ENCODE data around the gene ZNF416.

ZNF416 gene

DNA sequence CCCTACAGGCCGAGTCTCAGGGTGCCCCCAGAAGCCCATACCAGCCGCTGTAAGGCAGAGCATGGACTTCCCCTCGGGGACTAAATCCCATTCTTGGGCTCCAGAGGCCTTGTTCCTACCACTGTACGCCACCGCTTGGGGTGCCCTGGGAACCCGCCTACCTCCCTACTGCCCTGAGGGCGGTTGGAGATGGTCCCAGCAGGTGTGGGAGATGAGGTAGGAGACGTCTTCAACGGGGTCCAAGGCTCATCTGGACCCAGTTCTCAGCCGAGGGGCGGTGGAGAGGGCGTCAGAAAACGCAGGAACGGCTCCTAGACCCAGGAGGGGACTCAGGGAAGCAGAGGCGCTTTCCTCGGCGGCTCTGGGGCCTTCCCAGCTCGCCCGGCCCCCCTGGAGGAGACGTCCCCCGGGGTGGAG is 4.4 kb upstream of the ZNF416 start:
- Mint-ChIP-seq H3K36me3 (ENCODE audit: insufficient read depth) (peaks cover 5% of the 10 kb centered on the region), H3K27me3 (no peaks in the 10 kb centered on the region), H3K27ac (ENCODE audit: low read depth) (no peak overlapping the region), H3K9me3 (peaks cover 27% of the 10 kb centered on the region), H3K4me3 (no peak overlapping the region), H3K4me1 (peaks cover 14% of the 10 kb centered on the region)
- no peak for ATAC-seq (replicated peaks; ENCODE audit: extremely low read depth, poor library complexity, severe bottlenecking)
- no peak for DNase-seq (ENCODE audit: low spot score in 2 of 2)

DNA sequence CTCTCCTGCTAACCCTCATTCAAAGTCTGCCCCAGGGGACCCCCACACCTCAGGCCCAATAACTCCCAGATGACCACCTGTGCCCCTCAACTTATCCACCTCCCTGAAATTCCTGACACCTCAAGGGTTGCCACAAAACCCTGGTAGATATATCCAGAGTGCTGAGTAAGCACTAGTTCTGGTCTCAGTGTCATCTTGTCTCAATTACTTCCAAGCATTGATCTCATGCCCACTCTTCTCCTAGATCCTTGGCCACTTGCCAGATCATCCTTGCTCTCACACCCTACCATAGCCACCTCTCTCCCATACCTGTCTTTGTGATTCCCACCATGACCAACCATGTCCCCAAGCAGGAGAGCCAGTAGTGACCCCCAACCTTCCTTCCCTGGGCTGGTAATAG is 2.0 kb downstream of the ZNF416 start:
- Mint-ChIP-seq H3K4me3 (peak overlapping the region; percentile 80), H3K36me3 (ENCODE audit: insufficient read depth) (peaks cover 27% of the 10 kb centered on the region), H3K9me3 (peaks cover 33% of the 10 kb centered on the region), H3K27me3 (no peaks in the 10 kb centered on the region), H3K4me1 (peaks cover 25% of the 10 kb centered on the region), H3K27ac (ENCODE audit: low read depth) (no peak overlapping the region)
- no peak for DNase-seq (ENCODE audit: low spot score in 2 of 2)
- no peak for ATAC-seq (replicated peaks; ENCODE audit: extremely low read depth, poor library complexity, severe bottlenecking)

DNA sequence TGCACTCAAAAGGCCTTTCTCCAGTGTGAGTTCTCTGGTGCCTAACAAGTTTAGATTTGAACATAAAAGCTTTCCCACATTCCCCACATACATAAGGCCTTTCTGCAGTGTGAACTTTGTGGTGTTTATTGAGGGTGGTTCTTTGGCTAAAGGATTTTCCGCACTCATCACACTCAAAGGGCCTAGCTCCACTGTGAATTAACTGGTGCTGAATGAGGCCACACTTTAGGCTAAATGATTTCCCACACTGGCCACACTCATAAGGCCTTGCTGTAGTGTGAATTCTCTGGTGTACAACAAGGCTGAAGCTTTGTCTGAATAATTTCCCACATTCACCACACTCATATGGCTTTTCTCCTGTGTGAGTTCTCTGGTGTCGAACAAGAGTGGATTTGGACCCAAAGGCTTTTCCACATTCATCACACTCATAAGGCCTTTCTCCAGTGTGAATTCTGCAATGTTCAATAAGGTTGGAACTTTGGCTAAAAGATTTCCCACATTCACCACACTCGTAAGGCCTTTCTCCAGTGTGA is 6.2 kb downstream of the ZNF416 start:
- H3K36me3 Mint-ChIP-seq (ENCODE audit: insufficient read depth), result peaks cover 27% of the 10 kb centered on the region
- H3K27ac Mint-ChIP-seq (ENCODE audit: low read depth), result no peak overlapping the region
- DNase-seq (ENCODE audit: low spot score in 2 of 2) (no peak), ATAC-seq (replicated peaks; ENCODE audit: extremely low read depth, poor library complexity, severe bottlenecking) (no peak)
- H3K27me3 Mint-ChIP-seq, result no peaks in the 10 kb centered on the region
- H3K9me3 Mint-ChIP-seq, result peaks cover 44% of the 10 kb centered on the region
- H3K4me1 Mint-ChIP-seq, result peaks cover 14% of the 10 kb centered on the region
- H3K4me3 Mint-ChIP-seq, result no peak overlapping the region

DNA sequence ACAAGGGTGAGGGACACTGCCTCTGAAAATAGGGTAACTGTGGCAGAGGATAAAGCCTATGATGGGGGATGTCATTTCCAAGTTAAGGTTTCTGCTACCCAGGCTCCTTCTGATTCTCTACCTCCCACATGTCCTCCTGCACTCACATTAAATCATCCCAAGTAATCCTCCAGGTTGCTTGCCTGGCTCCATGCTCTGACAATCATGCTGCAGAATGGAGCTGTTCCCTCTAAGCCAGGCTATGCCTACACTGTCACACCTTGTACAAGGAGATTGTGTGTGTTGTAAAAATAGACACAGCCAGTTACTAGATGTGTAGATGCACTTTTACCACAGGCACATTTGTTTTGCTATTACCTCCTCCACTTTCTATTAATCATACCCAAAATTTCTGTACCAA is 8.0 kb downstream of the ZNF416 start:
- no peak overlapping the region for H3K4me3 Mint-ChIP-seq
- no peak for DNase-seq (ENCODE audit: low spot score in 2 of 2)
- peaks cover 42% of the 10 kb centered on the region for H3K9me3 Mint-ChIP-seq
- H3K36me3 Mint-ChIP-seq (ENCODE audit: insufficient read depth), result peaks cover 22% of the 10 kb centered on the region
- no peaks in the 10 kb centered on the region for H3K27me3 Mint-ChIP-seq
- ATAC-seq (replicated peaks; ENCODE audit: extremely low read depth, poor library complexity, severe bottlenecking), result no peak
- no peak overlapping the region for H3K27ac Mint-ChIP-seq (ENCODE audit: low read depth)
- no peaks in the 10 kb centered on the region for H3K4me1 Mint-ChIP-seq

DNA sequence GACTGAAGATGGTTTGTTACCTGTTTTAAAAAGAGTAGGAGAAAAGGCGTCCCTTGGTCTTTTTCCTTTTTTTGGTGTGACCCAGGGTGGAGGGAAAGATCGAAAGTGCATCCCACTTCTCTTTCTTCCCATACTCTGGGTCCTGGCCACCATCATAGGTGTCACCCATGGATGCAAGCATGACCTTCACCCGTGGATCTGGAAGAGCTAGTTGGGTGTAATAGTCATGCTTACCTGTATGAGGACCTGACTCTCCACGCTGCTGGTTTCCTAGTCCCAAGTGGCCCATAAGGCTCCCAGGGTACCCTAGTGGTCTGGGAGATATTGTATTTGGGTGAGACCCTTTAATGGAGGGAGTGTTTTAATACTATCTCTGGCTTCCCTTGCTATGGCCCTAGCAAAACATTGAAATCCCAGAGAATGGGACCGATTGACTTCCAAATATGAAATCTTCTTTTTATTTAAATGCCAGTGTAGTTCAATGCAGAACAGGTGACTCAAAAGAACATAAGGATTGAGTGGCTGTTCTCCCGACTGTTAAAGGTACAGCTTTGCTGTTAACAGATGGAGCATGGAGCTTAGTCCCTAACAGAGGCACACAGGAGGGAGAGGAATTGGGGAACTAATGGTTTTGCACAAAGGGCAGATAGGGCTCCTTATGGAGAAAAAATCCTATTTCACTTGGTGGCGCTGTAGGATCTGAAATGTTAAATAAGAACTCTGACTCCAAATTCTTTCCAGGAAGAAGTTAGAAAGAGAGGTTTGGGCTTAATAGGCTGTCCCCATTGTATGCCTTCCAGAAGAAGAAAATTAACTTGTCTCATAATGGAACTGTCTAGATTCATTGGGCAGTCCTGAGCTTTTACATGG is 12.1 kb downstream of the ZNF416 start:
- H3K4me1 Mint-ChIP-seq, result no peaks in the 10 kb centered on the region
- H3K36me3 Mint-ChIP-seq (ENCODE audit: insufficient read depth), result no peaks in the 10 kb centered on the region
- no peak overlapping the region for H3K4me3 Mint-ChIP-seq
- peaks cover 9% of the 10 kb centered on the region for H3K27me3 Mint-ChIP-seq
- no peak overlapping the region for H3K27ac Mint-ChIP-seq (ENCODE audit: low read depth)
- H3K9me3 Mint-ChIP-seq, result peaks cover 40% of the 10 kb centered on the region
- ATAC-seq (replicated peaks; ENCODE audit: extremely low read depth, poor library complexity, severe bottlenecking), result no peak
- DNase-seq (ENCODE audit: low spot score in 2 of 2), result no peak

DNA sequence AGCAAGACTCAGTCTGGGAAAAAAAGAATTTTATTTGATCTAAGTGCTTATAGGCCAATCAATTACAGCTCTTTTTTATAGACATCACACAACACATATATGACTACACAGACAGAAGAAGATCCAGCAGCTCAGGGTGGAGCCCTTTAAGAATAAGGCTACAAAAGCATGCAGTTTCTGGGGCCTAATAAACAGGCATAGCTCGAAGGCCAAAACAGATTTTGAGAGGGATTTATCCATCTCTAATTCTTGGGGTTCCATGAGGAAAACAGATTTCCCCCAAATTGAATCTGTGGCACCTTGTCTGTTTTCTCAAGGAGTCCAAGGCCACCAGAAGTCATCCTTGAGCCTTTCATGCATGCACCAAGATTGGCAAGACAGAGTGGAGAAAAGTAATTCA is 15.2 kb downstream of the ZNF416 start:
- peaks cover 18% of the 10 kb centered on the region for H3K4me1 Mint-ChIP-seq

DNA sequence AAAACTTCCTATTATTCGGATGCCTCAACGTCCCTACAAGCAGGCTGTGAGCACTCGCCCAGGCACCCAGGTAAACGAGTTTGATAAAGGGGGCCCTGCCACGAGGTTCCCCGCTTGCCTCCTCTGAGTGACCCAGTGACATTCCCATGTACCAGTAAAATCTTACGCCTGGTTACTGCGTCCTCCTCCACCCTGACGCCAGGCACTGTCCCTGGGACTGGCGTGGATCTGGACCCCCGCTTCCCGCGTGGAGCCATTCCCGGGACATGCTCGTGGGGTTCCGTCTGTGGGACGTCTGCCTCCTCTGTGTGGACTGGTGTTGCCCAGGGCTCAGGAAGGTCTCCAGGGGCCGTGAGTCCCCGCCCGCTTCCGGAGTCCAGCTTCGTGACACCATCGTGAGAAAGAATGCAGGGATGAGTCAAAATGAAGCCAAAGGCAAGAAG is 18.6 kb downstream of the ZNF416 start:
- Mint-ChIP-seq H3K27ac (ENCODE audit: low read depth) (peak overlapping the region; percentile 94), H3K27me3 (peaks cover 9% of the 10 kb centered on the region), H3K36me3 (ENCODE audit: insufficient read depth) (peaks cover 10% of the 10 kb centered on the region), H3K4me1 (peaks cover 34% of the 10 kb centered on the region), H3K4me3 (peak overlapping the region; percentile 95), H3K9me3 (peaks cover 11% of the 10 kb centered on the region)
- DNase-seq (ENCODE audit: low spot score in 2 of 2) (no peak), ATAC-seq (replicated peaks; ENCODE audit: extremely low read depth, poor library complexity, severe bottlenecking) (no peak)

More for the DNA sequence above, 15.2 kb downstream of the ZNF416 start:
- Mint-ChIP-seq H3K27me3 (peaks cover 9% of the 10 kb centered on the region), H3K36me3 (ENCODE audit: insufficient read depth) (peaks cover 5% of the 10 kb centered on the region), H3K9me3 (peaks cover 33% of the 10 kb centered on the region), H3K27ac (ENCODE audit: low read depth) (no peak overlapping the region), H3K4me3 (no peak overlapping the region)
- DNase-seq (ENCODE audit: low spot score in 2 of 2) (no peak), ATAC-seq (replicated peaks; ENCODE audit: extremely low read depth, poor library complexity, severe bottlenecking) (no peak)

DNA sequence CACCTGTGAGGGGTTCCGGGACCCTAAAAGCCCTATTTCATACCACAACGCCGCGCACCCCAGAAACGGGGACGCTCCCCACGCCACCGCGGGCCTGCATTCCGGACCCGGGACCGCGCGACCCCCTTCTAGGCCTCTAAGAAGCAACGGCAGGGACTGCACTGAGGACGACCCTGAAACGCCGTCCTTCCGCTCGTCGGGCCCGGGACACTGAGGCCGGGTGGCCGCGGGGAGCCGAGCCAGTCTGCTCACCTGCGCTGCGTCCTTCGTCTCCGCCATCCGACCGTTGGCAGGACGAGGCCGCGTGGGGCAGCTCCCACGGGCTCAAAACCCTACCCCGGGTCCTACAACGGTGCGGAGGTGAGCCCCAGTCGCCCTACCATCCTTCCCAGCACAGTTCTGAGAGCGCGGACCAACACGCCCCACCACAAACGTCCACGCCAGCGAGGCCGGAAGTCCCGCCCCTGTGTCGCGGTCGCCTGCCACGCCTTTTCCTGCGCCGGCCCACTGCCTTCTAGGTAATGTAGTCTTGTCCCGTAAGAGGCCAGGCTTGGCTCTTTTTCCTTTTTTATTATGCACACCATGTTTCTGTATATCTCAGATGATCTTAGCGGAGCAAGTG is 19.2 kb downstream of the ZNF416 start, which contains the start of gene ZNF550:
Gene ZNF550, minus strand, starts transcription at position 460 of the 622 bp plus-strand sequence. Its CDS starts 181 bp downstream, at position 279.
- H3K36me3 Mint-ChIP-seq (ENCODE audit: insufficient read depth), result peaks cover 10% of the 10 kb centered on the region
- H3K9me3 Mint-ChIP-seq, result peaks cover 10% of the 10 kb centered on the region
- DNase-seq (ENCODE audit: low spot score in 2 of 2), result peak; percentile 68 to 76
- peak within 1 kb of the TSS; percentile 95 for H3K4me3 Mint-ChIP-seq
- ATAC-seq (replicated peaks; ENCODE audit: extremely low read depth, poor library complexity, severe bottlenecking), result peak; percentile 99
- H3K4me1 Mint-ChIP-seq, result peaks cover 34% of the 10 kb centered on the region
- H3K27ac Mint-ChIP-seq (ENCODE audit: low read depth), result peak within 1 kb of the TSS; percentile 94
- peaks cover 9% of the 10 kb centered on the region for H3K27me3 Mint-ChIP-seq

DNA sequence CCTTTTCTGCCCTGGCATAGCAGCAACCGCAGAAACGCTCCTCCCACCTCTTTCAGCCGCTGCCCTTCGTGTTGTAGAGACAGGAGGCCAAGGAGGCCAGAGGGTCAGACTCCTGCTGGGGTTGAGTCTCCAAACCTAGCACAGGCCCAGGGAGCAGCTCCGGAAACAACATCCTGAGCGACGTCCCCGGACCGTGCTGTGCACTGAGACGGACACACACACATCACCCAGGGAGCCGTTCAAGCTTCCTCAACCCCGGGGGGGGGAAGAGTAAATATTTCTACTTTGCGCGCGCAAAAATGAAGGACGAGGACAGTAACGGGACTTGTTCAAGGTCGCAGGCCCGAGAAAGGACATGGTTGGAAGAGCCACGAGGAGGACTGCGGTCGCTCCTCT is 19.7 kb downstream of the ZNF416 start:
- Mint-ChIP-seq H3K4me1 (peaks cover 34% of the 10 kb centered on the region), H3K4me3 (peak overlapping the region; percentile 95), H3K27me3 (peaks cover 9% of the 10 kb centered on the region), H3K9me3 (peaks cover 10% of the 10 kb centered on the region), H3K36me3 (ENCODE audit: insufficient read depth) (peaks cover 11% of the 10 kb centered on the region), H3K27ac (ENCODE audit: low read depth) (peak overlapping the region; percentile 94)
- ATAC-seq (replicated peaks; ENCODE audit: extremely low read depth, poor library complexity, severe bottlenecking), result peak; percentile 51
- no peak for DNase-seq (ENCODE audit: low spot score in 2 of 2)

DNA sequence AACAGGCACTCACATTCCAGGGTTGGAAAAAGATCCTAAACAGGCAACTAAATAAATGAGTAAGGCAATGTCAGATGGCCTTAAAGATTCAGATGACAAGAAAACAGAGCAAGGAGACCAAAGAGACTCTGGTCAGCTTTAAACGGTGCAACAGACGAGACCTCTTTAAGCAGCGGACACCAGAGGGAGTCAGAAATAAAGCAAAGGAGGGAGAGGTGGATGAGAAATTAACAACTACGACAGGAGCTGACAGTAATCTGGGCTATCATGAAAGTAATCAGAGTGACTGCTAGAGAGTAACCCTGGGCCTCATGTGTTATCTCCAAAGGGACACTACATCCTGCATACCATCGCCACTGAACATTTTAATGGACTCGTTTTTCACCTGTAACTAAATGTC is 20.2 kb downstream of the ZNF416 start:
- ATAC-seq (replicated peaks; ENCODE audit: extremely low read depth, poor library complexity, severe bottlenecking) (no peak), DNase-seq (ENCODE audit: low spot score in 2 of 2) (no peak)
- H3K36me3 Mint-ChIP-seq (ENCODE audit: insufficient read depth), result peaks cover 15% of the 10 kb centered on the region

DNA sequence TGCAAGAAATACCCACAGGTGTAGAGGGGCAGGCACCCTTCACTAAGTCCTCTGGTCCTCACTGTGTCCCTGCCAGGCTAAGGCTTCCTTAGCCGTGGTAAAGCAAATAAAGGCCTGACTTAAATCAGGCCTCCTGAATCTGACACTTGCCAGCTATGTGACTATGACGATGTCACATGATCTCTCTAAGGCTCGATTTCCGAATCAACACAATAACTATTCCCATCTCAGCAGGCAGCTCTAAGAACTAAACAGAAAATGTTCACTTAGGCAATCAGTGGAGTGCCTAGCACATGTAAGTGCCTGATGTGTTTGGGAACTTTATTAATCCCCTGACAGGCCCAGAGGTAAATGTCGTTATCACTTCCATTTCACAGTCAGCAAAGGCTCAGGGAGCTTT is 21.1 kb downstream of the ZNF416 start:
- DNase-seq (ENCODE audit: low spot score in 2 of 2) (no peak), ATAC-seq (replicated peaks; ENCODE audit: extremely low read depth, poor library complexity, severe bottlenecking) (no peak)
- Mint-ChIP-seq H3K4me3 (peak overlapping the region; percentile 95), H3K27me3 (peaks cover 9% of the 10 kb centered on the region), H3K27ac (ENCODE audit: low read depth) (peak overlapping the region; percentile 94), H3K4me1 (peaks cover 34% of the 10 kb centered on the region), H3K9me3 (peaks cover 4% of the 10 kb centered on the region), H3K36me3 (ENCODE audit: insufficient read depth) (peaks cover 18% of the 10 kb centered on the region)

More for the DNA sequence above, 20.2 kb downstream of the ZNF416 start:
- H3K4me3 Mint-ChIP-seq, result peak overlapping the region; percentile 95
- H3K9me3 Mint-ChIP-seq, result peaks cover 8% of the 10 kb centered on the region
- H3K27ac Mint-ChIP-seq (ENCODE audit: low read depth), result peak overlapping the region; percentile 94
- H3K4me1 Mint-ChIP-seq, result peaks cover 34% of the 10 kb centered on the region
- peaks cover 9% of the 10 kb centered on the region for H3K27me3 Mint-ChIP-seq

DNA sequence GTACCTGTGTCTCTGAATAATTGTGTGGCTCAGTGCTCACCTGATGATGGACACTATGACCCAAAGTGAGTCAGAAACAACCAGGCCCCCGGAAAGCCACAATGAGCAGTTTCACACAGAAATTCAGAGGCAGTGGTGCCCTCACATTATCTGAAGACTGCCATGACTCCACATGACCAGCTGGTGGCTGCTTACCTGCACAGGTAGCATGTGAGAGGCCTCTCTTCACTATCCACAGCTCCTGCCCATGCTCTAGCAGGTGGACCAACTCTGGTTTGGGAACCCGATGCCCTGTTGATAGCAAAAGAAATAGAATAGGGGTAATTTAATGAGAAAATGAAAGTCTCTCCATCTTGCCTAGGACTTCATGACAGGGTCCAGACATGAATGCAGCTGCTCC is 26.3 kb downstream of the ZNF416 start:
- no peak for ATAC-seq (replicated peaks; ENCODE audit: extremely low read depth, poor library complexity, severe bottlenecking)
- Mint-ChIP-seq H3K4me3 (no peak overlapping the region), H3K4me1 (peaks cover 5% of the 10 kb centered on the region), H3K27me3 (no peaks in the 10 kb centered on the region), H3K36me3 (ENCODE audit: insufficient read depth) (peaks cover 32% of the 10 kb centered on the region), H3K9me3 (peaks cover 21% of the 10 kb centered on the region), H3K27ac (ENCODE audit: low read depth) (no peak overlapping the region)
- DNase-seq (ENCODE audit: low spot score in 2 of 2), result no peak

All from central memory CD8-positive, alpha-beta T cell (primary cell).